Measurements from ENCODE around the gene CEACAM1.

Gene CEACAM1

GRCh38 chr19:42532891-42533290 lies 4.6 kb upstream of the CEACAM1 start:
- no peak overlapping the region for H3K27ac ChIP-seq (replicated peaks)
- no peak overlapping the region for H3K4me3 ChIP-seq (replicated peaks; ENCODE audit: insufficient read depth, low read length)
- H3K27me3 ChIP-seq (ENCODE audit: insufficient read depth, poor library complexity, severe bottlenecking) = peaks cover 3% of the 10 kb centered on the region
- TF ChIP-seq GABPA (IDR thresholded peaks at IDR 0.05; ENCODE audit: low read depth) (no peak), POLR2AphosphoS5 (IDR thresholded peaks at IDR 0.05; ENCODE audit: low read depth) (no peak), SPI1 (IDR thresholded peaks at IDR 0.05; ENCODE audit: borderline replicate concordance, low read depth) (no peak), REST (IDR thresholded peaks at IDR 0.05; ENCODE audit: insufficient replicate concordance, low read depth) (no peak), CTCF (IDR thresholded peaks at IDR 0.05; ENCODE audit: insufficient read depth, low read length) (no peak)
- DNase-seq (ENCODE audit: low read depth in 1 of 2, low spot score in 1 of 2) = no peak

- H3K27ac ChIP-seq (replicated peaks) = no peak overlapping the region
- DNase-seq (ENCODE audit: low read depth in 1 of 2, low spot score in 1 of 2) = no peak
These were observed 3.0 kb upstream of the CEACAM1 start for GRCh38 chr19:42531313-42531712.

More at GRCh38 chr19:42531313-42531712, 3.0 kb upstream of the CEACAM1 start:
- H3K27me3 ChIP-seq (ENCODE audit: insufficient read depth, poor library complexity, severe bottlenecking) = peaks cover 3% of the 10 kb centered on the region
- H3K4me3 ChIP-seq (replicated peaks; ENCODE audit: insufficient read depth, low read length) = no peak overlapping the region
- no peak for TF ChIP-seq REST (IDR thresholded peaks at IDR 0.05; ENCODE audit: insufficient replicate concordance, low read depth)
- no peak for TF ChIP-seq GABPA (IDR thresholded peaks at IDR 0.05; ENCODE audit: low read depth)
- no peak for TF ChIP-seq SPI1 (IDR thresholded peaks at IDR 0.05; ENCODE audit: borderline replicate concordance, low read depth)
- TF ChIP-seq POLR2AphosphoS5 (IDR thresholded peaks at IDR 0.05; ENCODE audit: low read depth) = no peak
- TF ChIP-seq CTCF (IDR thresholded peaks at IDR 0.05; ENCODE audit: insufficient read depth, low read length) = no peak
